Neuronal stem cell (in vitro differentiated cells): Measurements from ENCODE around the gene CRYAB.

Source experiments
- DNase-seq: peaks from one replicate; pipeline ENCODE4 v3.0.0-alpha.2; 2013; ENCODE audit warnings: low spot score
- H2AFZ ChIP-seq: one replicate; pipeline ENCODE4 v1.6.1; 2013; ENCODE audit warnings: mild to moderate bottlenecking, low read length, inconsistent platforms
- H2AK5ac ChIP-seq: 2 replicates; pipeline ENCODE4 v1.6.1; 2013; ENCODE audit warnings: low read depth, mild to moderate bottlenecking, inconsistent platforms, low read length, moderate library complexity, mixed read lengths
- H2BK120ac ChIP-seq: 2 replicates; pipeline ENCODE4 v1.6.1; 2013; ENCODE audit warnings: low read depth, mild to moderate bottlenecking, inconsistent platforms, low read length, moderate library complexity, mixed read lengths
- H2BK12ac ChIP-seq: one replicate; pipeline ENCODE4 v1.6.1; 2013; ENCODE audit warnings: low read length, inconsistent platforms
- H2BK15ac ChIP-seq: 2 replicates; pipeline ENCODE4 v1.6.1; 2013; ENCODE audit warnings: mild to moderate bottlenecking, low read length, inconsistent platforms, mixed read lengths
- H2BK5ac ChIP-seq: one replicate; pipeline ENCODE4 v1.6.1; 2013; ENCODE audit warnings: inconsistent platforms, mild to moderate bottlenecking, low read length, moderate library complexity
- H3K14ac ChIP-seq: one replicate; pipeline ENCODE4 v1.6.1; 2013; ENCODE audit warnings: low read length, inconsistent platforms
- H3K18ac ChIP-seq: 2 replicates; pipeline ENCODE4 v1.6.1; 2013; ENCODE audit warnings: low read length, inconsistent platforms
- H3K23ac ChIP-seq: 2 replicates; pipeline ENCODE4 v1.6.1; 2013; ENCODE audit warnings: low read depth, mild to moderate bottlenecking, mixed read lengths, low read length, inconsistent platforms; ENCODE audit not compliant: poor library complexity
- H3K27ac ChIP-seq: replicated peaks from 3 replicates; pipeline ENCODE4 v1.5.1; 2013; ENCODE audit warnings: low read length, inconsistent platforms
- H3K27me3 ChIP-seq, 3 experiments: 2 replicates each; pipeline ENCODE4 v1.6.1; 2013; ENCODE audit warnings: low read length in 3 of 3, mild to moderate bottlenecking in 2 of 3, inconsistent platforms in 1 of 3, low read depth in 1 of 3, mixed read lengths in 1 of 3, moderate library complexity in 1 of 3; ENCODE audit not compliant: control insufficient read depth in 3 of 3, insufficient read depth in 3 of 3
- H3K36me3 ChIP-seq, 2 donors: replicated peaks in 1 of 2; 2 replicates each; pipeline ENCODE4 v1.6.1; 2013; ENCODE audit warnings: low read length in 2 of 2; ENCODE audit not compliant: control insufficient read depth in 2 of 2, insufficient read depth in 2 of 2
- H3K4ac ChIP-seq: 2 replicates; pipeline ENCODE4 v1.6.1; 2013; ENCODE audit warnings: inconsistent platforms, mild to moderate bottlenecking, low read length, moderate library complexity
- H3K4me1 ChIP-seq, 2 donors: 1 replicate in 1 of 2; 2 replicates in 1 of 2; pipeline ENCODE4 v1.6.1; 2013; ENCODE audit warnings: low read length in 2 of 2, low read depth in 1 of 2; ENCODE audit not compliant: control insufficient read depth in 2 of 2, insufficient read depth in 1 of 2
- H3K4me2 ChIP-seq: one replicate; pipeline ENCODE4 v1.6.1; 2013; ENCODE audit warnings: mild to moderate bottlenecking, low read length, inconsistent platforms; ENCODE audit not compliant: insufficient read depth, poor library complexity, severe bottlenecking
- H3K4me3 ChIP-seq, 2 donors: 2 replicates each; pipeline ENCODE4 v1.5.1; 2013; ENCODE audit warnings: low read length in 2 of 2, mild to moderate bottlenecking in 2 of 2, inconsistent platforms in 1 of 2, moderate library complexity in 1 of 2
- H3K79me1 ChIP-seq: one replicate; pipeline ENCODE4 v1.6.1; 2013; ENCODE audit warnings: low read depth, mild to moderate bottlenecking, inconsistent platforms, low read length, moderate library complexity
- H3K9ac ChIP-seq: one replicate; pipeline ENCODE4 v1.6.1; 2013; ENCODE audit warnings: mild to moderate bottlenecking, low read depth, low read length, inconsistent platforms; ENCODE audit not compliant: poor library complexity
- H3K9me3 ChIP-seq, 2 donors: replicated peaks in 1 of 2; 2 replicates each; pipeline versions ENCODE3 to v1.6.1; 2013; ENCODE audit warnings: low read length in 2 of 2, mild to moderate bottlenecking in 2 of 2, inconsistent platforms in 1 of 2, low read depth in 1 of 2, mixed read lengths in 1 of 2, moderate library complexity in 1 of 2; ENCODE audit not compliant: control insufficient read depth in 2 of 2, insufficient read depth in 1 of 2
- H4K8ac ChIP-seq: one replicate; pipeline ENCODE4 v1.6.1; 2013; ENCODE audit warnings: low read depth, mild to moderate bottlenecking, inconsistent platforms, low read length, moderate library complexity
- H4K91ac ChIP-seq: one replicate; pipeline ENCODE4 v1.6.1; 2013; ENCODE audit warnings: low read length, low read depth, mild to moderate bottlenecking, inconsistent platforms; ENCODE audit not compliant: poor library complexity
- WGBS, 2 donors: extraction: QIAGEN DNeasy Blood & Tissue Kit; methylation state at CpG; one replicate each; pipeline ENCODE4 v1.1.7; 2013; ENCODE audit warnings: missing lambda C conversion rate in 2 of 2, mixed read lengths in 1 of 2; ENCODE audit not compliant: insufficient read length in 2 of 2, insufficient replicate concordance in 1 of 2; ENCODE audit errors: extremely low coverage in 2 of 2; 5-methylcytosine and 5-hydroxymethylcytosine counted together

Gene CRYAB

GRCh38 chr11:111922803-111923202 lies 11.2 kb upstream of the CRYAB start:
- no peak for DNase-seq
- H3K4me2 ChIP-seq, result no peak overlapping the region
- H2BK12ac ChIP-seq, result no peak overlapping the region
- H3K18ac ChIP-seq, result no peak overlapping the region
- H3K79me1 ChIP-seq, result no peaks in the 10 kb centered on the region
- no peak overlapping the region for H2BK120ac ChIP-seq
- H3K4ac ChIP-seq, result no peak overlapping the region
- no peaks in the 10 kb centered on the region for H3K9me3 ChIP-seq
- H3K14ac ChIP-seq, result no peak overlapping the region
- no peak overlapping the region for H4K91ac ChIP-seq
- no peak overlapping the region for H4K8ac ChIP-seq
- H3K9ac ChIP-seq, result no peak overlapping the region
- no peak overlapping the region for H2AK5ac ChIP-seq
- H3K27me3 ChIP-seq, result no peaks in the 10 kb centered on the region
- H3K36me3 ChIP-seq, result no peaks in the 10 kb centered on the region
- H3K27ac ChIP-seq, result no peak overlapping the region
- peak overlapping the region; percentile 89 for H2AFZ ChIP-seq
- no peak overlapping the region for H3K4me3 ChIP-seq
- H3K4me1 ChIP-seq, result peaks cover 13 to 14% of the 10 kb centered on the region in 2 donors
- no peak overlapping the region for H2BK15ac ChIP-seq
- H2BK5ac ChIP-seq, result no peak overlapping the region
- H3K23ac ChIP-seq, result no peak overlapping the region
- no CpG with 5 or more reads among the region's 2 CpGs for WGBS, 2 donors

GRCh38 chr11:111921541-111922230 lies 10.1 kb upstream of the CRYAB start:
- Histone ChIP-seq H3K4me1 (peaks cover 13% of the 10 kb centered on the region in 2 donors), H3K4ac (no peak overlapping the region), H2BK12ac (no peak overlapping the region), H2AFZ (no peak overlapping the region), H3K27me3 (no peaks in the 10 kb centered on the region), H3K18ac (no peak overlapping the region), H4K91ac (no peak overlapping the region), H3K4me2 (no peak overlapping the region), H4K8ac (no peak overlapping the region), H3K14ac (no peak overlapping the region), H2AK5ac (no peak overlapping the region), H3K23ac (no peak overlapping the region), H3K9ac (no peak overlapping the region), H3K4me3 (no peak overlapping the region), H2BK15ac (no peak overlapping the region), H2BK5ac (no peak overlapping the region), H2BK120ac (no peak overlapping the region), H3K9me3 (no peaks in the 10 kb centered on the region), H3K79me1 (no peaks in the 10 kb centered on the region), H3K36me3 (no peaks in the 10 kb centered on the region), H3K27ac (no peak overlapping the region)
- DNase-seq, result no peak
- WGBS, 2 donors, result no CpG with 5 or more reads among the region's 7 CpGs

- no peak overlapping the region for H2BK12ac ChIP-seq
- H2BK15ac ChIP-seq, result no peak overlapping the region
- no CpG with 5 or more reads among the region's 2 CpGs for WGBS, 2 donors
- H3K4ac ChIP-seq, result no peak overlapping the region
- no peak overlapping the region for H2AFZ ChIP-seq
- H3K23ac ChIP-seq, result no peak overlapping the region
- no peak overlapping the region for H3K4me3 ChIP-seq
- no peak overlapping the region for H3K9ac ChIP-seq
- H3K9me3 ChIP-seq, result no peaks in the 10 kb centered on the region
- H3K27me3 ChIP-seq, result no peaks in the 10 kb centered on the region
- H4K91ac ChIP-seq, result no peak overlapping the region
- no peak overlapping the region for H3K4me2 ChIP-seq
- H3K18ac ChIP-seq, result no peak overlapping the region
- H3K27ac ChIP-seq, result no peak overlapping the region
- H3K4me1 ChIP-seq, result peaks cover 7% of the 10 kb centered on the region in 2 donors
- H3K36me3 ChIP-seq, result no peaks in the 10 kb centered on the region
- H4K8ac ChIP-seq, result no peak overlapping the region
- H2BK5ac ChIP-seq, result no peak overlapping the region
- DNase-seq, result no peak
- no peak overlapping the region for H2BK120ac ChIP-seq
- H3K79me1 ChIP-seq, result no peaks in the 10 kb centered on the region
- no peak overlapping the region for H3K14ac ChIP-seq
- H2AK5ac ChIP-seq, result no peak overlapping the region
These were observed 9.3 kb upstream of the CRYAB start for GRCh38 chr11:111920908-111921307.

GRCh38 chr11:111918390-111919256 lies 7.1 kb upstream of the CRYAB start, which contains the start of gene C11orf52:
Gene C11orf52 (plus strand): TSS chr11:111918913. CDS start chr11:111918973, 60 bp downstream.
- Histone ChIP-seq H2AK5ac (peak within 1 kb of the TSS; percentile 79), H4K8ac (peak within 1 kb of the TSS; percentile 90), H2BK15ac (no peak within 1 kb of the TSS), H2BK12ac (no peak within 1 kb of the TSS), H3K9ac (no peak within 1 kb of the TSS), H3K4me2 (peak within 1 kb of the TSS; percentile 33), H3K79me1 (no peaks in the 10 kb centered on the region), H4K91ac (no peak within 1 kb of the TSS), H3K4ac (peak within 1 kb of the TSS; percentile 66), H2BK120ac (no peak within 1 kb of the TSS), H2BK5ac (peak within 1 kb of the TSS; percentile 82), H3K4me1 (peaks cover 5 to 6% of the 10 kb centered on the region in 2 donors), H3K14ac (no peak within 1 kb of the TSS), H3K36me3 (no peaks in the 10 kb centered on the region), H3K27me3 (no peaks in the 10 kb centered on the region), H3K23ac (peak within 1 kb of the TSS; percentile 91), H3K9me3 (no peaks in the 10 kb centered on the region), H3K18ac (peak within 1 kb of the TSS; percentile 48), H3K27ac (no peak within 1 kb of the TSS), H2AFZ (peak within 1 kb of the TSS; percentile 96), H3K4me3 (peak within 1 kb of the TSS in 1 of 2 donors; percentile 21)
- WGBS, 2 donors, result no CpG with 5 or more reads among the region's 19 CpGs
- DNase-seq, result no peak
